ENCODE data around the gene POU2AF2. TPM values are rescaled to one million over a fixed set of nuclear protein-coding genes. Genes with fewer than 3 reads are reported as not detected.
"Not testable (repeated sequence)": the region's sequence is repeated elsewhere in the genome, so short reads cannot be mapped to it uniquely, and the experiment has no call there.

POU2AF2 gene
- total RNA-seq, 1 donor from 2014 or later, result not detected

DNA sequence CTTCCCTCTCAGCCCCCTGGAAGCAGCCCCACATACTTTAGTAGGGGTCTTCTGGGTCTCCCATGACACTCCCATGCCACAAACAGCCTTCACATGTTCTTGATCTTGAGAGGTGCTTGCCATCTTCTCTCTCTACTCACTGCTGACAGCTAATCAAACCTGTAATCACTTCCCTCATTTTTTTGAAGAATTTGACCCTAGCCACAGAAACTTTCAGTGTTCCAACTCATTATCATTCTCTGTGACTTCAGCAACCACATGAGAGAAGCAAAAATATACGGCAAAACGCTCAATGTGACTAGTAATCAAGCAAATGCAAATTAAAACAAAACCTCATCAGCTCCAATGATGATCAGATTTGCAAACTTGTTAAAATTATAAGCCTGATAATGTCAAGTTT is 38.3 kb upstream of the POU2AF2 start:
- Mint-ChIP-seq H3K27me3 (no peaks in the 10 kb centered on the region), H3K4me1 (peaks cover 16% of the 10 kb centered on the region), H3K9me3 (no peaks in the 10 kb centered on the region), H3K27ac (no peak overlapping the region), H3K4me3 (no peak overlapping the region), H3K36me3 (ENCODE audit: low read depth) (no peaks in the 10 kb centered on the region)
- ATAC-seq (ENCODE audit: low read depth), result no peak
- CTCF ChIA-PET, result no interaction called here
- POLR2A ChIA-PET, result no interaction called here
- intact Hi-C loops (cut with micrococcal nuclease), result no loop called here
- DNase-seq, result no peak
- TF ChIP-seq, protein P1, sequence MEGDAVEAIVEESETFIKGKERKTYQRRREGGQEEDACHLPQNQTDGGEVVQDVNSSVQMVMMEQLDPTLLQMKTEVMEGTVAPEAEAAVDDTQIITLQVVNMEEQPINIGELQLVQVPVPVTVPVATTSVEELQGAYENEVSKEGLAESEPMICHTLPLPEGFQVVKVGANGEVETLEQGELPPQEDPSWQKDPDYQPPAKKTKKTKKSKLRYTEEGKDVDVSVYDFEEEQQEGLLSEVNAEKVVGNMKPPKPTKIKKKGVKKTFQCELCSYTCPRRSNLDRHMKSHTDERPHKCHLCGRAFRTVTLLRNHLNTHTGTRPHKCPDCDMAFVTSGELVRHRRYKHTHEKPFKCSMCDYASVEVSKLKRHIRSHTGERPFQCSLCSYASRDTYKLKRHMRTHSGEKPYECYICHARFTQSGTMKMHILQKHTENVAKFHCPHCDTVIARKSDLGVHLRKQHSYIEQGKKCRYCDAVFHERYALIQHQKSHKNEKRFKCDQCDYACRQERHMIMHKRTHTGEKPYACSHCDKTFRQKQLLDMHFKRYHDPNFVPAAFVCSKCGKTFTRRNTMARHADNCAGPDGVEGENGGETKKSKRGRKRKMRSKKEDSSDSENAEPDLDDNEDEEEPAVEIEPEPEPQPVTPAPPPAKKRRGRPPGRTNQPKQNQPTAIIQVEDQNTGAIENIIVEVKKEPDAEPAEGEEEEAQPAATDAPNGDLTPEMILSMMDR (IDR thresholded peaks at IDR 0.05), result no peak

DNA sequence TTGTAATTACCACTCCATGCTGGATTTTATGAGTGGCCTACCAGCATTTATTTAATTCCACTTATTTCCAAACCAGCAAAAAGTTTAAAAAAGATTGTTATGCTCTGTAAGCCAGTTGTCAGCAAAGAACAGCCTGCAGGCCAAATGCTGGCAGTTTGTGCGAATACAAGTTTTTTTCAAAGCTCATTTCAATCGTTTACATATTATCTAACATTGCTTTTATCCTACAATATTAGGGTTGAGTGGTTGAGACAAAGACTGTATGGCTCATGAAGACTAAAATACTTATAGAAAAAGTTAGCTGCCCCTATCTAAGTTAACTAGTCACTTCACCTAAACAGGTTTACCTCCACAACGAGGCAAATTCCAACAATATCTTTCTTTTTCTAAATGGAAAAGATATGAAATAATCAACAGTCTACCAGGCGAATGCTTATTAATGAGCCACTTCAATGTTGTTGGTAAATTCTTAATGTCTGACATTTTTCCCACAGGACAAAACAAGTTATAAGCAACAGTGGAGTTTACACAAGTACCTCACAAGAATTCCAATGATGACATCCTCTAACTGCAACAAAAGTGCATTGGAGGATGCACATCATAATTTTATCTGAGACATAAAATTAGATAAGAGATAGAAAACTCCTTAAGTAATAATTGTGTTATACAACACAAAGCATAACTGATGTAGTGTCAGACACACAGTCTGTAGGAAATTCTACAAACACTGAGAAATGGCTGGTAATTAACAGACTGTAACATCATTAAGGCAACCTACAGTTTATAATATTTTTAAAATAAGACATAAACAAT is 35.8 kb upstream of the POU2AF2 start:
- Mint-ChIP-seq H3K4me3 (no peak overlapping the region), H3K9me3 (no peaks in the 10 kb centered on the region), H3K27ac (no peak overlapping the region), H3K36me3 (ENCODE audit: low read depth) (no peaks in the 10 kb centered on the region), H3K27me3 (no peaks in the 10 kb centered on the region), H3K4me1 (peaks cover 9% of the 10 kb centered on the region)
- CTCF ChIA-PET, result no interaction called here
- ATAC-seq (ENCODE audit: low read depth), result no peak
- DNase-seq, result no peak
- TF ChIP-seq, protein P1 (IDR thresholded peaks at IDR 0.05), result no peak
- POLR2A ChIA-PET, result no interaction called here
- intact Hi-C loops (cut with micrococcal nuclease), result no loop called here

DNA sequence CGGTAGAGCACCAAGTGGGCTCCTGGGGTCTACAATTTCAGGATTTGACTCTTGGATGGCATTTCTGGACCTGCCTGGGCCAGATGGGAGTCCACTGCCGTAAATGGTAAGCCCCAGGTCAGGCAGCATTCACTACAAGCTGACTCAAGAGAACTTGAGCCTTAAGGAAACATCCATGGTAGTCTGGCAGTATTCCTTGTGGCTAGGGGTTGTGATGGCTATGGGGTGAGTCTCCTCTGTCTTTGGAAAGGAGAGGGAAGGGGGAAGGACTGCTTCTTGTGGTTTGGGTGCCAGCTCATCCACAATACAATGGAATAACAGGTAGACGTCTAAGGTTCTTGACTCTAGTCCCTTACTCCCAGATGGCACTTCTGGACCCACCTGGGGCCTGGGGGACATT is 32.3 kb upstream of the POU2AF2 start:
- Mint-ChIP-seq H3K4me3 (no peak overlapping the region), H3K9me3 (peaks cover 4% of the 10 kb centered on the region), H3K36me3 (ENCODE audit: low read depth) (peaks cover 2% of the 10 kb centered on the region)

DNA sequence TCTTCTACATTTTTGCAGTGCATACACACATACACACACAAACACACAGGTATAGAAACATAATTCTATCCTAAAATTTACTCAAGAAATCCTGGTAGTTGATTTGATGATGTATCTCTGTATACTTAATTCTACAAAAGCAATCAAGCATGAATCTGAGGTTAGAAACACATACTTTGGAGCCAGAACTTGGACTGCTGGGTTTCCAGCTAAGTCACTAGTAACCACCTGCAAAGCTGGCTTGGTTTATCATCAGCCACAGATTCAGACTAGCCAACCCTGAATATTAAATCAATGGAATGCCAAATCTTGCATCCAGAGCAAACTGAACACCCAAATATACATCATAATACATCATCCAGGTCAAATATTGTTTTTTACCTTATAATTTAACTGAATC is 24.8 kb upstream of the POU2AF2 start:
- ATAC-seq (ENCODE audit: low read depth) (no peak), DNase-seq (no peak)
- TF ChIP-seq, protein P1 (IDR thresholded peaks at IDR 0.05), result no peak
- Mint-ChIP-seq H3K27me3 (no peaks in the 10 kb centered on the region), H3K4me3 (no peak overlapping the region), H3K4me1 (peaks cover 10% of the 10 kb centered on the region), H3K27ac (no peak overlapping the region), H3K9me3 (peaks cover 7% of the 10 kb centered on the region), H3K36me3 (ENCODE audit: low read depth) (no peaks in the 10 kb centered on the region)
- CTCF ChIA-PET, result interaction anchor here (0.9 to 2.1 kb wide), 3 partner anchors 9 to 226 kb away, joined by 4 to 9 read pairs (median 4); no protein-coding TSS in a partner anchor
- intact Hi-C loops (cut with micrococcal nuclease), result no loop called here
- POLR2A ChIA-PET, result no interaction called here

More for the DNA sequence above, 32.3 kb upstream of the POU2AF2 start:
- intact Hi-C loops (cut with micrococcal nuclease), result no loop called here
- no peaks in the 10 kb centered on the region for H3K27me3 Mint-ChIP-seq
- H3K27ac Mint-ChIP-seq, result no peak overlapping the region
- H3K4me1 Mint-ChIP-seq, result no peaks in the 10 kb centered on the region
- CTCF ChIA-PET, result interaction anchor here (0.9 kb wide), 1 partner anchor 17 kb away, joined by 3 read pairs; no protein-coding TSS in a partner anchor
- ATAC-seq (ENCODE audit: low read depth) (no peak), DNase-seq (no peak)
- TF ChIP-seq, protein P1 (IDR thresholded peaks at IDR 0.05), result no peak
- POLR2A ChIA-PET, result no interaction called here

DNA sequence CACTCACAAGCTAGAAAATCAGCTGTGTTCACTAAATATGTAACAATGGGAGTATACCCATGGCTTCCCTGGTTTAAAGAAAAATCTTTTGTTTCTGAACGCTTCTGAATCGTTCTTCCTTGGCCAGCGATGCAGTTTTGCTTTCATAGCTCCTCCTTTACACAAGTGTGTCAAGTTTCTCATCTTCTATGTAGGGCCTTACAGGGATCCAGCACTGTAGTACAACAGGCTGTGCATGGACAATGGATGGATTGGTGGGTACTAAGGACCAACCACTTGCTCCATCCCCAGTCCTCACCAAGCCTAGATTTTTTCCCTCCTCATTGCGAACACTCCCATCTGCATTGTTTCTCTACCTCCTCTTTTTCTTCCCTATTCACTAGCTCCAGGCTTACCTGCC is 24.3 kb upstream of the POU2AF2 start:
- POLR2A ChIA-PET, result no interaction called here
- no peak for DNase-seq
- H3K4me1 Mint-ChIP-seq, result peaks cover 13% of the 10 kb centered on the region
- no peaks in the 10 kb centered on the region for H3K27me3 Mint-ChIP-seq
- H3K27ac Mint-ChIP-seq, result no peak overlapping the region
- ATAC-seq (ENCODE audit: low read depth), result no peak
- CTCF ChIA-PET, result interaction anchor here (1.1 to 2.1 kb wide), 2 partner anchors 9 to 64 kb away, joined by 4 to 9 read pairs; no protein-coding TSS in a partner anchor
- H3K36me3 Mint-ChIP-seq (ENCODE audit: low read depth), result no peaks in the 10 kb centered on the region
- intact Hi-C loops (cut with micrococcal nuclease), result no loop called here
- TF ChIP-seq, protein P1 (IDR thresholded peaks at IDR 0.05), result no peak
- peaks cover 5% of the 10 kb centered on the region for H3K9me3 Mint-ChIP-seq
- no peak overlapping the region for H3K4me3 Mint-ChIP-seq

DNA sequence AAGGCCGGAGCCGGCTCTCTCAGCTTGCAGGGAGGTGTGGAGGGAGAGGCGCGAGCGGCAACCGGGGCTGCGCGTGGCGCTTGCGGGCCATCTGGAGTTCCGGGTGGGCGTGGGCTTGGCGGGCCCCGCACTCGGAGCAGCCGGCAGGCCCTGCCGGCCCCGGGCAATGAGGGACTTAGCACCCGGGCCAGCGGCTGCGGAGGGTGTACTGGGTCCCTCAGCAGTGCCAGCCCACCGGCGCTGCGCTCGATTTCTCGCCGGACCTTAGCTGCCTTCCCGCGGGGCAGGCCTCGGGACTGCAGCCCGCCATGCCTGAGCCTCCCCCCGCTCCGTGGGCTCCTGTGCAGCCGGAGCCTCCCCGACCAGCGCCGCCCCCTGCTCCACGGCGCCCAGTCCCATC is 23.6 kb upstream of the POU2AF2 start:
- intact Hi-C loops (cut with micrococcal nuclease); H3K4me3 Mint-ChIP-seq: not testable (repeated sequence)

DNA sequence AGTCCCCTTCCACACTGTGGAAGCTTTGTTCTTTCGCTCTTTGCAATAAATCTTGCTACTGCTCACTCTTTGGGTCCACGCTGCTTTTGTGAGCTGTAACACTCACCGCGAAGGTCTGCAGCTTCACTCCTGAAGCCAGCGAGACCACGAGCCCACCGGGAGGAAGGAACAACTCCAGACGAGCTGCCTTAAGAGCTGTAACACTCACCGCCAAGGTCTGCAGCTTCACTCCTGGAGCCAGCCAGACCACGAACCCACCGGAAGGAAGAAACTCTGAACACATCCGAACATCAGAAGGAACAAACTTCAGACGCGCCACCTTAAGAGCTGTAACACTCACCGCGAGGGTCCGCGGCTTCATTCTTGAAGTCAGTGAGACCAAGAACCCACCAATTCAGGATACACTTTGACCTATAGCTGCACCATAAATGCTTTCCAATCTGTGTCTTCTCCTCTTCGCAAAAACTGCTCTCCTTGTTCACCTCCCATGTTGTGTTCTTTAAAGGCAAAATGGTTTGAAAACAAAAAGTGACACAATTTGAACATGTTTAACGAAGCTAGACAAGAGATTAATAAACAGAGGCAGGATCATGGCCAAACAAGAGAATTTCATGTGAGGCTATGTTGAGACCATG is 22.6 kb upstream of the POU2AF2 start:
- H3K36me3 Mint-ChIP-seq (ENCODE audit: low read depth); DNase-seq; intact Hi-C loops (cut with micrococcal nuclease); H3K27me3 Mint-ChIP-seq; H3K9me3 Mint-ChIP-seq; ATAC-seq (ENCODE audit: low read depth): not testable (repeated sequence)
- ChIA-PET CTCF (interaction anchor here (0.9 to 1.1 kb wide), 2 partner anchors 787 to 1022 kb away, joined by 3 read pairs; no protein-coding TSS in a partner anchor), POLR2A (interaction anchor here (0.7 to 1.7 kb wide), 2 partner anchors 30 to 36 kb away, joined by 3 to 6 read pairs; no protein-coding TSS in a partner anchor)
- Mint-ChIP-seq H3K27ac (peak overlapping the region; percentile 73), H3K4me1 (peaks cover 20% of the 10 kb centered on the region), H3K4me3 (peak overlapping the region; percentile 87)

More for the DNA sequence above, 23.6 kb upstream of the POU2AF2 start:
- H3K9me3 Mint-ChIP-seq; DNase-seq; ATAC-seq (ENCODE audit: low read depth); H3K27ac Mint-ChIP-seq; H3K36me3 Mint-ChIP-seq (ENCODE audit: low read depth); POLR2A ChIA-PET; H3K27me3 Mint-ChIP-seq: not testable (repeated sequence)
- CTCF ChIA-PET, result interaction anchor here (2.1 kb wide), 1 partner anchor 8 kb away, joined by 9 read pairs; no protein-coding TSS in a partner anchor
- peaks cover 17% of the 10 kb centered on the region for H3K4me1 Mint-ChIP-seq
